GM18499 (cell line): Measurements from ENCODE around the gene DPYD.

Experiments
- ATAC-seq: cut with Tn5 transposase; IDR thresholded peaks from one replicate; pipeline ENCODE4 v1.9.1; 2021; ENCODE audit warnings: moderate number of reproducible peaks; ENCODE audit not compliant: insufficient read depth, unreplicated experiment

The DPYD gene

DNA sequence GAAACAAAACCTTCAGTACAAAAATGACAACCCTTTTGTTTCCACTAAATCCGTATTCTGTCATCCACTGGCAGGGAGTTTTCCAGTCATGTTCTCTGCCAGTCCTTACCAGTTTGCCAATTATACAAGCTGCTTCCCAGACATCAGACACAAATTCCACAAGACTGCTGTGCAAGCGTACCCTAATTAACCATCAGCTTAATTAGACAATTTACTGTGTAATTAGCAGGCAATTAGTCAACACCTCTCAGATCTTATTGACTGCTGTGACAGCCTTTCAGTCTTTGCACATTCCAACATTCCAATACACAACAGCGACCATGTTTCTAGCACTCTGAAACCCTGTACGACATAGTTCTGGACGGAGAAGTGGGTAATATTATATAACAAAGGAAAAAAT, 420.1 kb downstream of the DPYD start:
- no peak for ATAC-seq

DNA sequence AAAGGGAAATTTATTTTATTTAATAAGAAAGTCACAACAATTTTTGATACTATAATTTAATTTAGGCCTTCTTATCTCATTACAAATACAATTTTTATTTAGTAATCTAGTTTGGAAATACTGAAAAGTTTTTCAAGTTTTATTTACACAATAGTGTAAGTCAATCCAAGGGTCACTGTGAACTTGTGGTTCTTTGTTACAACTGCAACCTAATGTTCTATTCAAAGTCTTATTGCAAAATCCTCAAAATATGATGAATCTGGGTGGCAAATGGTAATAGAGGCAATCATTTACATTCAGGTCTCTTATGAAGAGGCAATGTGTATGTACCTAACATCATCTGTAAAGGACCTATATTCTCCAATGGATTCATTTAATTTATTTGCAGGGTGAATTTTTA, 421.2 kb downstream of the DPYD start:
- ATAC-seq = no peak

DNA sequence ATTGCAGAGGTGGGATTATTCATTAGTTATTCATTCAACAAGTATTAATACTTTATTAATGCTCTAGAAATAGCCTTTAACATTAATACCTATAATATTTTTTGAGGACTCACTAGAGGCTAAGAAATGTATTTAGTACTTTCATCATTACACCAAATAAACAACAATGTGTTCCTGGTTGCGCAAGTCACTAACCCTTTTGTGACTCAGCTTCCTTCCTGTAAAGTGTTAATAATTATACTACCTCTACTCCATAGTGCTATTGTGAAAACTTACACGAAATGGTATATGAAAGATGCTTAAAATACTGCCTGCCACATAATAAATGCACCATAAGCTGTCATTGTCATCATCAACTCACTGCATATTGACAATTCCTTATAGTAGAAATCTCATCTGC, 431.0 kb downstream of the DPYD start:
- no peak for ATAC-seq

DNA sequence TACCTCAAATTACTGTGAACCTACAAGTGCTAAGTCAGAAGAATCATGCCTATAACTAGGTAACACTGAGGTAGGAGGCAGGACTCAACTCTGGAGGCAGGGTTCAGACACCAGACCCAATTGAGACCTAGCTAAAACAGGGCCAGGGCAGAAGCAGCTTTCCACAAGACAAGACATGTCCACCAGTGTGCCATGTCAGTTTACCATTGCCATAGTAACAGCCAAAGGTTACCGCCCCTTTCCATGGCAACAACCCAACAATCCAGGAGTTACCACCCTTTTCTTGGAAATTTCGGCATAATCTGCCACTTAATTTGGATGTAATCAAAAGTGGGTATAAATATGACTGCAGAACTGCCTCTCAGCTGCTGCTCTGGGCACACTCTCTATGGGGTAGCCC, 432.3 kb downstream of the DPYD start:
- ATAC-seq = no peak

DNA sequence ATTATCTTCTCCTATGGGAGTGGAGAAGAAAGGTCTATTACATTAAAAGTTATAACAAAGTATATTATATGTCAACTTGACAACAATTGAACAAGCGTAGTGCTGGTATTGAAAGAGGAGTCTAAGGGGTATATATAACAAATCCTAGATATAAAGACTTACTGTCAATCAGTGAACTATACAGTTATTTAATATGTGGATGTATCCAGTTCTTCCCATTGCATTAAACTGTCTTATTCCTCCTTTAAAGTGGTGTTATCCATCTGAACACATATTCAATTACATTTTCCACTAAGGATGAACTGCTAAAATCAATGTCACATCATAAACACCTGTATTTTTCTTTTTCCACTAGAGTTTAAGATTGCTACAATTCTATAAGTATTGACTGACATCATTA, 438.8 kb downstream of the DPYD start:
- no peak for ATAC-seq

DNA sequence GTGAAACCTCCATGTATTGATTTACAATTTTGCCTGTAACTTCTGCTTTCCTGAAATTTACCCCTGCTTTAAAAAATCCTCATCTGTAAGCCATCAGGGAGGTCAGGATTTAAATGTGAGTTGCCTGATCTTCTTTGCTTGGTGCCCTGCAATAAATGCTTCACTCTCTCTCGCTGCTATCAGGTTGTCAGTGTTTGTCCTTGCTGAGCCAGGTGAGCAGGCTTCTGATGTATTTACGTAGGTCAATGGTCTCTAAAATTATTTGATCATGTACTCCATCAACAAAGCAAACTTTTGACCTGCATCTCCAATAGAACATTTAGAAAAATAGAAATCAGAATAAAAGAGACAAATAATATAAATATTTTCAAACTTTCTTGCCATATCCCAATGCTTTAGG, 453.4 kb downstream of the DPYD start:
- no peak for ATAC-seq

DNA sequence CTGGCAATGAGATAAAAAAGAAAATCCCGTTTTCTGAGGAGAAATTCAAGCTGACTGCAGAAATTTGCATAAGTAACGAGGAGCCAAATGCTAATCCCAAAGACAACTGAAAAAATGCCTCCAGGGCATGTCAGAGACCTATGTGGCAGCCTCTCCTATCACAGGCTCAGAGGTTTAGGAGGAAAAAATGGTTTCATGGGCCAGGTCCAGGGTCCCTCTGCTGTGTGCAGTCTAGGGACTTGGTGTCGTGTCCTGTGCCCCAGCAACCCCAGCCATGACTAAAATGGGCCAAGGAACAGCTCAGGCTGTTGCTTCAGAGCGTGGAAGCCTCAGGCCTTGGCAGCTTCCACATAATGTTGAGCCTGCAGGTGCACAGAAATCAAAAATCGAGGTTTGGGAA, 456.5 kb downstream of the DPYD start:
- no peak for ATAC-seq

DNA sequence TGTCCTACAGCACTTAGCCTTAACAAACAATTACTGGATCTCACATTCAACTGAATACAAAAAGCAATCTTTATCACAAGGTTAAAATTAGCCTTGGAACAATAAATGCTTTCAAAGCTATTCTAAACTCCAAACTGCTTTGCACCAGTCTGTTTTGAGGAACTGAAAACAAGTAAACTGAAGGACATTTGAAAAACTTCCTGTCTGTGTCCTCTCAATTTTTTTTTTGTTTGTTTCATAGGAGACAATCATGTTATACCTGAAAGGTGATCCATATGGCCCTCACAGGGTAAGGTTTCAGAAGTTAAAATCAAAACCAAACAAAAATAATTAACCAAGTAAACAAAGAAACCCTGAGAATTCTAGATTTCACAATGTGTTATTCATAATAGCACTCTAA, 459.1 kb downstream of the DPYD start:
- ATAC-seq = peak; percentile 96

DNA sequence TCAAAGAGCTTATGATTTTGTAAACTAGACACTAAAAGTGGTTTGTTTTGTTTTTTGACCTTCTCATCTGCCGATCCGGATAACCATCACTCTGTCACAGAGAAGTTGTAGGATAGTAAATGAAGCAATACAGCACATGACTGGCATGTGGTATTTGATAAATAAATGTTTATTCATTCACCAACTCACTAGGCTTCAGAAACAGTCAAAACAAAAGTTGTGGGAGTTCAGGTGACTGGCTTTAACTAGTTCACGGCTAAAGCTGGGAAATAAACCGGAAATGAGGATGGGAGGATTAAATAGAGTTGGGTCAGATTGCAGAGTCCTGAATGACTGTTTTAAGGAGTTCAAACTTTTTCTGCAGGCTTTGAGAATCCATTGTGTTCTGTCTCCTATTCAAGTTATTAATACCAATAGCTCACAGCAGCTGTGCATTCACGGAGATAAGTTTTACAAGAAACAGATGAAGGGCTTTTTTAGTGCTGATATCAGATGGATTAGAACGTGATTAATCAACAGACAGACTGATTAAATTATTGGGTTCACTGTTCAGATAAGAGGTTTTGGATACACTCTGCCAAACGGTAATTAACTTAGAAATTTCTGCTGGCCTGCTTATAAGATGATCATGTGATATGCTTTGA, 463.3 kb downstream of the DPYD start:
- no peak for ATAC-seq

DNA sequence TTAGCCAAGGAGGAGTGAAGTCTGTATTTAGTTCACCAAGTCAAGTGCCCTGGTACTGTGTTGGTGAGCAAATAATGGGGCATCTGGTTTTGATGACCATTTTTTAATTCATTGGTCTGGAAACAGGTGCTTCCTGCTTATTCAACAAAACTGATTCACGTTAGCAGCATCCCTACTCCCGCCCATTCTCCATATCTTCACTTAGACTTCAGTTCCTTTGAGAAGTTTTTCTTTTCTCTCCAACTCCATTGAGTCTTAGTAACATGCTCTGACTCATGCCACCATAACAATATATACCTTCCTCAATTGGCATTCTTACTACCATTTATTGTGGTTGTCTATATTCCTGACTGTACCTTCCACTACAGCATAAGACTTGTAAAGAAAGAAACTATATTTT, 468.9 kb downstream of the DPYD start:
- no peak for ATAC-seq

DNA sequence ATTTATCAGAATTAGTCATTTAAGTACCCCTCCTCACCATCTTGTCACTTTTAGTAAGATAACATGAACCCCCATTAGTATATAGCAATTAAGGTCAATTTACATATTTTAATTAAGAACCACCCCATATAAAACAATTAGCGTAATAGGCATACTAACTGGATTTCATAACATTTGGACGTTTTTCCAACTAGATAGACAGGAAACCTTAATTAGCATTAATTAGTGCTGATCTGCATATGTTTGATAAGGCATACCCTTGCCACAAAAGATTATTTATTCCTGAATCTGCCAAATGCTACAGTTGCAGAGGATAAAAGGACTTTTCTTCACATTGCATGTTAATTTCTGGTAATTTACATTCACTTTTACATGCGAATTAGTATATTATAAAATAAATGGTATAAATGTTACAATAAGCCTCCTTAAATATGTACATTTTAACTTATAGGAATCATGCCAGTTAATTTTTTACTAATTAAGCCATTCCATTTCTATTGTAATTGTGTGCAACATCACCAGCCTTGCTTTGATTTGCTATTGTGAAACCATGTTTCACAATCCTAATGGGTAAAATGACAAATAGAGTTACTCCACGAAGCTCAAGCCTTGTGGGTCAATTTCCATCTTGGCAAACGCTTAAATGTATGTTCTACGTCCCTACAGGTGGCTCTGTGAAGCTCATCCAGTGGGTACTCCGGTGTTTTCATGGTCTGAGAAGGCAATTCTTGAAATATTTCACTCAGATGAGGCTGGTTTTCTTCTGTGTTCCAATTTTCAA, 469.6 kb downstream of the DPYD start:
- ATAC-seq = no peak

DNA sequence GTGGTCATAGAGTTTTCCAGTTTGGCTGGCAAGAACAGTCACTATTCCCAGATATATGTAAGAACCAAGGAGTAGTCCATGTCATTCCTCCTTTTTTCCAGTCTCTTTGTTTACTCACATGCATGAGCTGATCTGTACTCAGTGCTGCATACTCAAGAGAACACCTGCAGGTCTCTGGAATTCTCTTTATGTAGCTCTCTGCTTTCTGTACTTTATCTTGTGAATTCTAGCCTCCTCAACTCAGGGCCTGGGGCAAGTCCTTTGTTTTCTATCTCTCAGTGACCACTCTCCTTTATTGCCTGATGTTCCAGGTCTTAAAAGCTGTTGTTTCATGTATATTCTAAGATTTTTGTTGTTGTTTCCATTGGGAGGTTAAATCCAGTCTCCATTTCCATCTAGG, 478.9 kb downstream of the DPYD start:
- no peak for ATAC-seq

DNA sequence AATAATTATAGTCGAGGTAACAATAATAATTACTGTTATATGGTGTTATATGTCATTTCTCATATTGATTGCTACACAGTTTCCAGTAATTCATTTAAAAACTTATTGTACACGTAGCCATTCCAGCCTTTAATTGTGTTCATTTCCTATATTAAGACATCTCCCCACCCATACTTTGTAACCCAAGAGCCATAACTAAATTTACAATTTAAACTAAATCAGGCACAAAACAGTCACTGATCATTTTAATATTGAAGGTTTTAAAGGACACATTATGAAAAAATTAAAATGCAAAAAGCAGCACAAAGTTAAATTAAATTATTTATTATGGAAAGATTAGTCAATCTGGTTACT, 487.0 kb downstream of the DPYD start:
- no peak for ATAC-seq

DNA sequence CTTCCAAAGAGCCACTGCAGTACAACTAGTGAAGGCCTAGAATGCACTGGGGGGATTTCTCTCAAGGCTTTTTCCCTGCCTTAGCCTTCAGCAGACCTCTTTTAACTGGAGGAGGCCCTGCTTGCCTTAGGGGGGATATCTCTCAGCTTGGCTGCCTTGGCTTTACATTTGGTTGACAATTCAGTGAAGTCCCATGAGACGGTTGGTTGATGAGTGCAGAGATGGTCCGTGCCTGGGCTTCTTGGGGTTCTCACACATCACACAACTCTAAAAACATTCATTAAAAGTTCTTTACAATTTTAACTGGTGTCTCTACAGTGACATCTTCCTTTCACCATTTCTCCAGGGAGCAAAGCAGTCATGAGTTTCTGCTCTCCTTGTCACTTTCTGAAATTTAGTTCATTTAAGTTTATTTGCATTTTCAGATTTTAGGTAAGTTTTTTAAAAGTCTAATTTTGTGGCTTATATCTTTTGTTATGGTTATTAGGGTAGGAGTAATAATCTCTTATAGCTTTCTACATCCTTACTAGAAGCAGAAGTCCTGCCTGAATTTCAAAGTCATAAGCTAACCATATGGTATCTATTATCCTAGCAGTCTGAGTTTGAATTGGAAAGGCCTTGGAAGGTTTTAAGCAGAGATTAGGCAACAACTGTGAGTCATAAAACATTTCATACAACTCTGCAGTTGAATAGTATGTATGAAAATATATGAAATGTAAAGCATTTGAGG, 487.6 kb downstream of the DPYD start:
- no peak for ATAC-seq

DNA sequence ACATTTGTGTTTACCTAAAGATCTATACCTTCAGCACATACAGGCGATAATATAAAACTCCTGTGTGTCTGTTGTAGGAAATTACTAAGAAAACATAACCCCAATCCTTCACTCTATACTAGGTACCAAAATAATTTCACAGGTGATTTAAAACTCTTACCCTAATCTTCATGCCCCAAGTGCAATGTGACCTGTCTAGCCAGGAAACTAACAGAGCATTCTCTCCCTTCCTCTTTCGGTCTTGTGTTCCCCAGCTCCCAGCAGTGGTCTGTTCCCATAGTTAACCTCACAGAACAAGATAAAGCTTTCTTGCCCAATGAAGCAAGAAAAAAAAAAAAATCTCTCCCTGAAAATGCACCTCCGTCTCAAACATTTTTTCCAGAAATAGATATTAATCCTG, 493.5 kb downstream of the DPYD start:
- ATAC-seq = no peak

DNA sequence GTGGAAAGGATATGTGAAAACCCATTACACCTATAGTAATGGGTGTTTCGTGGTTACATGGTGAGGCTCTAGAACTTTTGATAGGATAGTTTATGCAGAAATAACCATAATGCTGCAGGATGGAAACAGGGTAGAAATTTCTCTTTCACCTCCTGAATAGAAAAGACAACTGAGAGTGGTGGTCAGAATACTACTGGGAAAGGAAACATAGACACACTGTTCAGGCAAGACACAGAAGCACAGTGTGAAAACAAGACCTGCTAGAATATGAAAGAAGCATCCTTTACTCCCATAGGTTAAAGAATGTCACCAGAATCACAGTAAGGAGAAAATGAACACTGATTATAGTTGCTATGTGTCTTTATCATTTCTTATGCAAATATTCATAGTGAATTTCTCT, 496.6 kb downstream of the DPYD start:
- ATAC-seq = no peak

DNA sequence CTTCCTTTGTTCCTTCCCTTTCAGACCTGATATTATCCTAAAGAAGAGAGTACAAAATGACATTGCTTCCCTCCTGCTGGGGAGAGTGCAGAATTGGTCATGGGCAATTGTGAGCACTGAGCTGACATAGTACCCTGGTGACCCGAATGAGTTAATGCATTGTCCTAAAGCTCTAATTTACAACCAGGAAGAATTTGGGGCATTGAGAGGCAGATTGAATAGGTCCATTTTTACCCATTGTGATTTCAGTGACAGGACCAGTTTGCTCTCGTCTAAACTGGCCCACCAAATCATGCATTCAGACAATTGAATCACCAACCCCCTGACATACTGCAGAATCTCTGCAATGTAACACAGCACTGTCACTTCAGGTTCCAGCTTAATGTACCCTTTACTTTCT, 497.4 kb downstream of the DPYD start:
- ATAC-seq = no peak

DNA sequence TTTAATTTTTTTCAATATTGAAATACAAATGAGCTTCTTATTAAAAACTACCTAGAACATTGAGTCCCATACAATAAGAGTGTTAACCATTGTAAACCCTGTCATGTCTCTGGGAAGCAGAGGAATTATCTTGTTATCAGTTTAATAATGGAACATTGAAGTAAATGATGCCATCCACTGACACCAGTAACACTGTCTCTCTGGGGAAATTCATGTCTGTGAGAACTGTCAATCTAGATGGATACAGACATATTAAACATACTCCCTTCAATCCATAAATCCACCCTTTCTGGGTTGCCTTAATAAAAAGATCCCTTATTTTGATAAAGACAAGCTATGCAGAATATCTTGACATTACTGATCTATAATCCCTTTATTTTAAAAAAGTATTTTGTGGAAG, 503.2 kb downstream of the DPYD start:
- ATAC-seq = no peak

DNA sequence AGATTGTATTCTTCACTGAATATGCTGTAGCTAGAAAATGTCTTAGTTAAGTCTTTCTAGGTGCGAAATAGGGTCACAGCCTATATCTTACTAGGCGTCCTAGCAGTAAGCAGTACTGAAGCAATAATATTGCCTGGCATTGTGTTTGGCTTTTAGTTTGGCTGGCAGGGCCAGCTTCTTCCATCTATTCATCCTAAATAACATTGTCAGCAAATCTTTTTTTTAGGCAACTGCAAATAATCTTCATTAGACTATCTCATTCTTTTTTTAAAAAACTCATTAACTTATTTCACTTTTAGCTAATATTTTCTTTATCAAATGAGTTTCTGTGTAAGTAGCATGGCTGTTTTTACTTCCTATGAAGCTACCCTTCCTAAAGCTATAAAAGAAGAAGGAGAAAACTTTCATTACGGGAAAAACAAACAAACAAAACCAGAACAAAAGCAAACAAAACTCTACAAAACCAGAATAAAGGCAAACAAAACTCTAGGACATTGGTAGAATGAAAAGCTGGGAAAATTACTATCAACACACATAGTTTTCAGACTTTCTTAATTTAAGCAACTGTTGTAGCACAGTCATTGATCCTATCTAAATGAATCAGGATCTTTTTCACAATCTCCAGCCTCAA, 506.0 kb downstream of the DPYD start:
- no peak for ATAC-seq

DNA sequence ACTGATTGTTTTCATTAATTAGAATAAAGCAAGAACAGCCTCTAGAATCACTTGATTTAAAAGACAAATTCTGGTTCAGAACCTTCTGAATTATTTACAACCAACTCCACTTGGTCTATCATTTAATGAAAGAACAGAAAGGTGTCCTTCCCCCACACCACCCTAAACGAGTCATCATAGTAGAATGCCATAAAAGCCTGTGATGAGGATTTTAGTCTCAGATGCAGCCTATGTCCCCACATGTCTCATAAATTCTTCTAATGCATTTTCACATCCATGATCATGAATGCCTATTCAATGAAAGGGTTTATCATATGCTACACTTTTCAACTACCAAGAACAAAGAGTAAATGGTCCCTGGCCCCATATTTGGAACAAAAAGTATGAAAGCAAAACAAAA, 508.1 kb downstream of the DPYD start:
- no peak for ATAC-seq

DNA sequence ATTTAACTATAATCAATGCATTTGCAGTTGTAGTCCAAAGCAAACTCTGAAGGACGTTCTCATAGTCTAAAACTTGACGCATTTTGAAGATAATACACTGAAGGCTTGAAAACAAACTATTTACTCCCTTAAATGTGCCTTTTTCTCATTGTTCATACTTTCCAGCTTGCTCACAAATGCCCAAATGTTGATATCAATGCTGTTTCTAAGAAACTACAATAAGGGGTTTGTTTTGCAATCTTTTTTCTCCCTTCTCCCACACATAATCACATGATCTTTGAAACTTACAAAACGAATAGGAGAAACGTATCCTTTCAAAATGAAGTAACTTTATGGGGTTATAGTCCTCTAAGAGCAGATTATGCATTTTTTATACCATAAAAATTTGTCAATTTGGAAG, 508.7 kb downstream of the DPYD start:
- ATAC-seq = no peak
